Ramos (cell line): ENCODE results near the gene DPP9.

Experiments used
- in situ Hi-C: fragments of 300-500 bp; cut with MboI; formaldehyde crosslinking; loops from one replicate; pipeline ENCODE4 v1.14.3; 2022; ENCODE audit warnings: low sequenced_read_pairs; ENCODE audit not compliant: unreplicated experiment

DPP9 gene

DNA sequence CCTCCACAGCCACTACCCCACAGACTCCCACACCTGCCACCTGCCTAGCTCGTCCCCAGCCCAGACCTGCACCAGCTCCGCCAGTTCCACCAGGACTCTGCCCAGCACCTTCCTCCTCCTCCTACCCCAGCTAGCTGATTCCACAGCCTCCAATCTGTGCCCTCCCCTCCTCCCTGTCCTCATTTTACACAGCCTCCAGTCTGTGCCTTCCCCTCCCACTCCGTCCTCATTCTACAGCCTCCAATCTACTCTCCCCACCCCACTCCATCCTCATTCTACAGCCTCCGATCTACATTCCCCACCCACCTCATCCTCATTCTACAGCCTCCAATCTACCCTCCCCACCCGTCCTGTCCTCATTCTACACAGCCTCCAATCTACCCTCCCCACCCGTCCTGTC is 60.8 kb downstream of the DPP9 start:
- in situ Hi-C loops: no loop called here

DNA sequence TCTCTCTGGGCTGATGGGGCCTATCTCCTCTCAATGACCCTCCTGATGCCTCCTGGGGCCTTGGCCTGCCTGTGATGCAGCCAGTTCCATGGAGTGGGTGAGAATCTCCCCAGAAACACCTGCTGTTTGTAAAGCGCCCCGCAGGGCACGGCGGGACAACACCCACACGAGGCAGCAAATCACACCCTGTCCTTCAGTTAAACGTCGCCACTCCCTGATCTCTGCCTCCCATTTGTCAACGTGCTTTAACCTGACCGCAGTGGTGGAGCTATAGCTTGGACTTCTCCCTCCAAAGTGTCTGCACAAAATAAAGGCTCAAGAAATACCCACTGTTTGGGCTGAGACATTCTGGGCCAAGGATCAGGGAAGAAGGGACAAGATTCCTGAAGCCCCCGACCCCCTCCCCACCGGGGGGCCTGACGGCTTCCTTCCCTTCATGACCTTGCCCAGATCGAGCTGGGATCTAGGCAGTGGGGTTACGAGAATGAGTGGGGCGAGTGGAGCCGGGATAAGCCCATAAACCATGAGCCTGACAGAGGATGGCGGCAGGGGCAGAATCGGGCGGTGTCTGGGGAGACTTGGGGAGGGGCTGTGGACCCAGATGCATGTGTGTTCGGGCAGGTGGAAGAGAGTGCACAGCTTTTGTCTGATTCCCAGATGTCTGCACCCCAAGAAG is 61.5 kb downstream of the DPP9 start:
- in situ Hi-C loops: no loop called here

DNA sequence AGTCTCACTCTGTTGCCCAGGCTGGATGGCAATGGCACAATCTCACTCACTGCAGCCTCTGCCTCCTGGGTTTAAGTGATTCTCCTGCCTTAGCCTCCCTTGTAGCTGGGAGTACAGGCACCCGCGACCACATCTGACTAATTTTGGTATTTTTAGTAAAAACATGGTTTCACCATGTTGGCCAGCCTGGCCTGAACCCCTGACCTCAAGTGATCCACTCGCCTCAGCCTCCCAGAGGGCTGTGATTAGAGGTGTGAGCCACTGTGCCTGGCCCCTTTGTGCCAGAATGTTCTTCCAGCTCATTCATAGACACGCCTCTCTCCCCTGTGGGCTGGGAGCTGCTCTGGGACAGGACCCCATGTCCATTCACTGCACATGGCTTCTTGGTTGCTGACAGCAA is 62.6 kb downstream of the DPP9 start:
- in situ Hi-C loops: no loop called here

DNA sequence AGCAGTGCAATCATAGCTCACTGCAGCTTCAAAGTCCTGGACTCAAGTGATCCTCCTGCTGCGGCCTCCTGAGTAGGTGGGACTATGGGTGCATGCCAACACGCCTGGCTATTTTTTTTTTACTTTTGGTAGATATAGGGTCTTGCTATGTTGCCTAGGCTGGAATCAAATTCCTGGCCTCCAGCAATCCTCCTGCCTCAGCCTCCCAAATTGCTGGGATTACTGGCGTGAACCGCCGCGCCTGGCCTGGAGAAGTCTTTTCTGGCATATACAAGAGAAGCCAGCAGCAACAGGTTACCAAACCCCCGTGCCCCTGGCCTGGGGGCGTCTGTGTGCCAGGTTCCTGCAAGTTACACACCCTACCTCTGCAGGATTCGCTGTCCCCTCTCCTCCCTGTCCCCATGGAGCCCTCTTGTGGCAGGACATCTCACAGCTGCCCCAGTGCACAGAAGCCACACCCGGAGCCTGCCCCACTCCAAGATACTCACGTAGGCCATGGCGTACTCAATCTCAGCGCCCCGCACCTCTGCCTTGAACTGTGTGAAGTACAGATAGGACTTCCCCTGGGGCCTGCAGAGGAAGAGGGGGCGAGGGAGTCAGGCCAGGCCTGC is 63.4 kb downstream of the DPP9 start:
- in situ Hi-C loops: no loop called here

DNA sequence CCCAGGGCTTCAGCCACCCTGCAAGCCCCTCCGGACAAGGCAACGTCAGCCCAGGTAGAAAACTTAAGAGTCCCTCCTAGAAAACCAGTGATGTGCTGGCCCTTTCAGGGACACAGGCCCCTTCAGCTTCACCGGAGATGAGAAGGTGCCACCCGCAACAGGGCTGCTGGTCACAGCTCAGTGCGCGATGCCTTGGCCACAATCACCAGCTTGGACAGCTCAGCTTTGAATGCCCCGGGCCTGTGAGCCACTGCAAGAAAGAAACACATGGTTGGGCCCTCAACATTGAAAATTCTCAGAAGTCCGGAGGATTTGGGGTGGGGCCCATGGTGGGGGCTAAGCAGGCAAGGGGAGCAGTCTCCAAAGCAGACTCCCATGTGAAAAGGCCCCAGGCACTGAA is 65.8 kb downstream of the DPP9 start:
- in situ Hi-C loops: no loop called here

DNA sequence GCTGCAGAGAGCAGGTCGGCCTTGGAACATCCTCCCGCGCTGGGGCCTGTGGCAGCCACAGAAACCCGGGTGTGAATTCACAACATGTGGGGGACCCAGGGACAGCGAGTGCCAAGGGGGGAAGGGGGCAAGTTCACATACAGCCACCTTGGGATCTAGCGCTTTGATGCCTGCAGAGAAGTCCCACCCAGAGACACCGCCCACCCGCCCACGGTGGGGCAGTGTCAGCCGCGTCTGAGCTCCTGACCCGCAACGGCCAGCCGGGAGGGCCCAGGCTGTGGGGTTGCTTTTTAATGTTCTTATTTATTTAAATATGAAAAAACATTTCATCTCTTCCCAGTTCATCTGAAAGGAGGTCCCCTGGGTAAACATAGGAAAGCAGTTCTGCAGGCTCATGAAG is 66.4 kb downstream of the DPP9 start:
- in situ Hi-C loops: no loop called here

DNA sequence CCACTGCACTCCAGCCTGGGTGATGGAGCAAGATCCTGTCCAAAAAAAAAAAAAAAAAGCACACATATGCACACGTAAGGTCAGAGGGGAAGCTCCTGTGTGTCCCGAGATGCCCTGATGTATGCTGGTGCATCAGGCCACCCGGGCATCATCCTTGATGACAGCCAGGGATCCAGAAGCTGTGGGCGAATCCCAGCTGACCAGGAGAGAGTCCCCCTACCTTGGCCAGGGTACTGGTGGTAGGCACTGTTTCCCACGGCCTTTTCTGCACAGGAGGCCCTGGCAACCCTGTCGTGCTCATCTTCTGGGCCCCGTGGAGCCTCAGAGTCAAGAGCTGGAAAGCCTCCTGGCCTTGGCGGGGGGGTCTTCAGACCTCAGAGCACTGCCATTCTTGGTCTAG is 67.5 kb downstream of the DPP9 start:
- in situ Hi-C loops: no loop called here

DNA sequence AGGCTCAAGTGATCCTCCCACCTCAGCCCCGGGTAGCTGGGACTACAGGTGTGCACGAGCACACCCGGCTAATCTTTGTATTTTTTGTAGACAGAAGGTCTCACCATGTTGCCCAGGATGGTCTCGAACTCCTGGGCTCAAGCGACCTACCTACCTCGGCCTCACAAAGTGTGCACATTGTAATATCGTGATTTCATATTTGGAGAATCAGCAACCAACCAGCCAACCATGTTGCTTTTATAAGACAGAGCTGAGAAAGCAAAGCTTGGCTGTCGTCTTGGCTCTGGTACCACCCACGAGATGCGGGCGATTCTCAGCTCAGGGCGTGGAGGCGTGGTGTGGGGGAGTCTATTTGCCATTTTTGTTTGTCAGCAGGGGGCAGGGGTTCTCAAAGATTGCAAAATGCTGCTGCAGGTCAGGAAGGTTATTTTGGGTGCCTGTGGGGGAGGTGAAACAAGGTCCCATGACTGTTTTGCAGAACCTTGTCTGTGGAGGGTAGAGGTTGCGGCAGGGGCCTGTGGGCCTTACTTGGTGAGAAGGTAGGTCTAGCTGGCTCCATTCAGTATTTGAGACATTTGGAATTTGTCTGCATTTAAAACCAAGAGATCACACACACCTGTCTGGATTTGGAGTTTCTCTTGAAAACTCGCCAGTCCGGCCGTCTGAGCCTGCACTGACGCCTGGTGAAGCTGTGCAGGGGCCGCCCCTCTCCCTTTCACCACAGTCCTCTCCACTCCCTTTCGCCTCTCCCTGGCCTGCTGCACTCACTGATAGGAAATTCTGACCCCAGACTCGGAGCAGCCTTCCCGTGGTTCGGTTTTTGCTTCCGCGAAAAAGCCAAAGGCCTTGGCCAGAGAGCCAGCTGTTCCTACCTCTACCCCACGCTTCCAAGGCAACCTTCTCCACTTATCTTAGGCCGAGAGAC is 68.9 kb downstream of the DPP9 start:
- in situ Hi-C loops: no loop called here

DNA sequence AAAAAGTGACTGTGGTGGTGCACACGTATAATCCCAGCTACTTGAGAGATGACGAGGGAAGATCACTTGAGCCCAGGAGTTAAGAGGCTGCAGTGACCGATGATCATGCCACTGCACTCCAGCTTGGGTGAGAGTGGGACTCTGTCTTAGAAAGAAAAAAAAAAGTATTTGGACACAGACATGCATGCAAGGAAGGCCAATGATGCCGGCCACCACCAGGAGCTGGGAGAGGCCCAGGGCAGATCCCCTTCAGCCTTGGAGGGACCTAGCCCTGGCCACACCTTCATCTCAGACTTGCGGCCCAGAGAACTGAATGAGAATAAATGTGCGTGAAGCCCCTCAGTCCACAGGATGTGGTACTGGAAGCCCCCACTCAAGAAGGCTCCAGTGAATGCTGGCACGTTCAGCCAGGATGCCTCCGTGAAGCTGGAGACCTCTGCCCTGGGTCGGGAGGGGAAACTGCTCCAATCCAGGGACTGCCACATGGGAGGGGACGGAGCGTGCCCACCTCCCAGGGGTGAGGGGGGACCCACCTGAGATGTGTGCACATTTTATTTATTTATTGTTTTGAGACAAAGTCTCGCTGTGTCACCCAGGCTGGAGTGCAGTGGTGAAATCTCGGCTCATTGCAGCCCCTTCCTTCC is 69.7 kb downstream of the DPP9 start:
- in situ Hi-C loops: no loop called here

DNA sequence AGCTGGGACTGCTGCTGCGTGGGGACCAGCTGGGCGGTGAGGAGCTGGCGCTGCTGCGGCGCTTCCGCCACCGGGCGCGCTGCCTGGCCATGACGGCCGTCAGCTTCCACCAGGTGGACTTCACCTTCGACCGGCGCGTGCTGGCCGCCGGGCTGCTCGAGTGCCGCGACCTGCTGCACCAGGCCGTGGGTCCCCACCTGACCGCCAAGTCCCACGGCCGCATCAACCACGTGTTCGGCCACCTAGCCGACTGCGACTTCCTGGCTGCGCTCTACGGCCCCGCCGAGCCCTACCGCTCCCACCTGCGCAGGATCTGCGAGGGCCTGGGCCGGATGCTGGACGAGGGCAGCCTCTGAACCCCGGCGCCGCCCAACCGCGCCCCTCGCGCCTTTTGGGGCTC is 71.6 kb downstream of the DPP9 start:
- in situ Hi-C loops: no loop called here

DNA sequence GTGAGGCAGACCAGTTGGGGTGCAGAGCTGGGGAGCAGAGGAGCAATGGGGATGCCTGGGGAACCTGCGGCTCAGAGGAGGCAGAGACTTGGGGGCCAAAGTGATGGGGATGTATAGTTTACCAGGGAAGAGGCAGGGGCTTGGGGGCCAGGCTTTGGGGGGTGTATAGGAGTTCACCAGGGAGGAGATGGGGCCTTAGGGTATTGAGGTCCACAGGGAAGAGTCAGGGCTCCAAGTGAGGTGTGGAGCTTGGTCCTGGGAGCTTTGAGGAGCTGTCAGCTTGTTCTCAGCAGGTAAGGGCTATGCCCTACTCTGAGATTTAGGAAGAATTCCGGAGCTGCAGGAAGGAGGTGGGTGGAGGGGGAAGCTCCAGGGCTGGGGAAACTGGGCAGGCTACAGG is 73.5 kb downstream of the DPP9 start:
- in situ Hi-C loops: no loop called here

DNA sequence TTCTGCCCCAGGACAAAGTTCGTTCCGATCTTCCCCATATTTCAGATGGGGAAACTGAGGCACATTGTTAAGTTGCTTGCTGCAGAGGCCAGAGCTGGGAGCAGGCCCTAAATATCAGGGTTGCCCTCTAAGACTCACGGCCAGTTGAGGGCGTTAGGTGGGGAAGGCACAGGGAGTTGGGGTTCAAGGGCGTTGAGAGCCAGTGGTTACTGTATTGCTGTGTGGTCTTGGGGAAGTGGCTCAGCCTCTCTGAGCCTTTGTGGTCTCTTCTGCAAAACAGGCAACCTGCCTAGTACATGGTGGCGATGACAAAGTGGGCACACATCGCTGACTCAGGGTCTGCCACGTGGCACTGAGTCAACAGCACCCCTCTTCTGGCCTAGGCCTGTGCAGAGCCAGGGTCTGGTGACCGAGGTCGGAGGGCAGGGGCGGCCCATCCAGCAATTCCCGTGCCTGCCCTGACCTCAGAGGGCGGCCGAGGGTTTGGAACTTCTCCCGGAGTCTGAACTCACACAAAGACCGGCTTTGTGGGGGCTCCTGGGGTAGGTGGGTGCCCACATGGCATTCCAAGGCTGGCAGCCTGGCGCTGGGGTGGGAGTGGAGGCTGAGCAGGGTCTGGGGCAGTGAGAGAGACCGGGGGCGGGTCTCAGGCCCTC is 74.1 kb downstream of the DPP9 start:
- in situ Hi-C loops: no loop called here

DNA sequence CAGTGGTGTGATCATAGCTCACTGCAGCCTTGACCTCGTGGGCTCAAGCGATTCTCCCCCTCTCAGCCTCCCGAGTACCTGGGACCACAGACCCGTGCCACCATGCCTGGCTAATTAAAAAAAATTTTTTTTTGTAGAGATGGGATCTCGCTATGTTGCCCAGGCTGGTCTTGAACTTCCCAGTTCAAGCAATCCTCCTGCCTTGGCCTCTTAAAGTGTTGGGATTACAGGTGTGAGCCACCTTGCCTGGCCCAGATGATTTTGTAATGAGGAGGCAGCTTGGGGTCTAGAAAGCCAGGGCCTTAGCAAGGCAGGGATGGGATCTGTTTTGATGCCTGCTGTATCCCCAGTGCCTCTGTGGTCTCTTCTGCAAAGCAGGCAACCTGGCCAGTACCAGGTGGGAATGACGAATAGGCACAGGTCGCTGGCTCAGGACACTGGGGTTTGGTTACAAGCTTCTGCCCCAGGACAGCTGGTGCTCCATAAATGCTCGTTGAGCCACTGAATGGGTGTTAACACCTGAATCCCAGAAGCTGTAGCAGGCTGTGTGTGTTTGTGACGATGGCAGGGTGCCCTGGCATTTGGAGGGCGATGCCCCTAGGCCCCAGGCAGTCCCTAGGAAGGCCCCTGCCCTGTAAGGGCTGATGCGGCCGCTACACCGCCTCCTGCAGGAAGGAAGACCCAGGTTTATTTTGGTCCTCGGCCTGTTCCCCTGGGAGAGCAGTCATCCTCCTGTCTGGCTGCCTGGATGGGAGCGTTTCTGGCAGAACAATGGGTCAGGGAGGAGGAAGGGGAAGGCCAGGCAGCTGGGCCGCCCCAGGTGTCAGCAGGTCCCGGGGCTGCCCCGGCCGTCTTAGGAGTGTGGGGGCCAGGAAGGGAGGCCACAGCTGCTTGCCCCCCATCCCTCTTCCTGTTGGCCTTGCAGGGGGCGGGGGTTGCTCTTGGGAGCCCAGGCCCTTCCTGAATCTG is 75.7 kb downstream of the DPP9 start:
- in situ Hi-C loops: no loop called here

DNA sequence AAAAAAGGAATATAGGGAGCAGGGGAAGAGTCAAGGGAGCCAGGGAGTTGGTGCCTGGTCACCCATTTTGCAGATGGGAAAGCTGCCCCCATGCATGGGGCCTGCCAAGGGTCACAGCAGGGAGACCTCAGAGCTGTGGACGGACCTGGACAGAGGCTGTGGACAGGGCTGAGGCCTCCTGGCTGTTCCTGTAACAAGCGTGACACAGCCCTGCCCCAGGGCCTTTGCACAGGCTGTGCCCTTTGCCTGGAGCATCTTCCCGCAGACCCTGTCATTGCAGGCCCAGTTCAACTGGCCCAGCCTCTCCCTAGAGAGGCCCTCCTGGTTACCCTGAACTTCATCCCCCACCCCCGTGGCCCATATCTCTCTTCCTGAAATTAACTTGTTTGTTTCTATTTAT is 77.9 kb downstream of the DPP9 start:
- in situ Hi-C loops: no loop called here

DNA sequence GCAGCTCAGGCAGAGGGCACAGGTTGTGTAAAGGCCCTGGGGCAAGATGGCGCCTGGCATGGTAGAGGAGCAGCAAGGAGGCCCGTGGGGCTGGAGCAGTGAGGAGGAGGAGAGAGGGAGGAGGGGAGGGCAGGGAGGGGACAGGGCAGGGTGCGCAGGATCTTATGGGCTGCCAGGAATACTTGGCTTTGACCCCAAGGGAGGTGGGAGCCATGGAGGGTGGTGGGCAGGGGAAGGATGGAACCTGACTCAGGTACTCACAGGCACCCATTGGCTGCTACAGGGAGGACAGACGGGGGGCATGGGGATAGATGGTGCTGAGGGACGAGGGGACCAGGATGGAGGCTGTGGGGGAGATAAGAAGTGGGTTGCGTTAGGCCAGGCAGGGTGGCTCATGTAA is 81.0 kb downstream of the DPP9 start:
- in situ Hi-C loops: no loop called here

DNA sequence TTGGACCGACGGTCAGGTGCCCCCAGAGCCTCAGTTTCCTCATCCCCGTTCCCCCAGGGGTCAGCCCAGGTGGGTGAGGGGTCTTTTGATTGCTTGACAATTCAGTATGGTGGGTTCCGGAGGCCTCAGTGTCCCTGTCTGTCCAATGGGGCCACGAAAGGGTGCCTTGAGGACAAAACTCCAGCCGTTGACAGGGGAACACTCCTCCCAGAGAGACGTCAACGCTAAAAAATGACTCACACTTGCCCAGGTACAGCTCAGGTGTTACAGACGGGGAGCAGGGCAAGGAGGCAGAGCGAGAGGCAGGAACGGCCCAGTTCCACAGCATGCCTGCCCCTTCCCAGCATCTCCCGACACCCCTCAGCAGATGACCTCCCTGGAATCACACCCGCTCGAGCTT is 82.5 kb downstream of the DPP9 start:
- in situ Hi-C loops: no loop called here

DNA sequence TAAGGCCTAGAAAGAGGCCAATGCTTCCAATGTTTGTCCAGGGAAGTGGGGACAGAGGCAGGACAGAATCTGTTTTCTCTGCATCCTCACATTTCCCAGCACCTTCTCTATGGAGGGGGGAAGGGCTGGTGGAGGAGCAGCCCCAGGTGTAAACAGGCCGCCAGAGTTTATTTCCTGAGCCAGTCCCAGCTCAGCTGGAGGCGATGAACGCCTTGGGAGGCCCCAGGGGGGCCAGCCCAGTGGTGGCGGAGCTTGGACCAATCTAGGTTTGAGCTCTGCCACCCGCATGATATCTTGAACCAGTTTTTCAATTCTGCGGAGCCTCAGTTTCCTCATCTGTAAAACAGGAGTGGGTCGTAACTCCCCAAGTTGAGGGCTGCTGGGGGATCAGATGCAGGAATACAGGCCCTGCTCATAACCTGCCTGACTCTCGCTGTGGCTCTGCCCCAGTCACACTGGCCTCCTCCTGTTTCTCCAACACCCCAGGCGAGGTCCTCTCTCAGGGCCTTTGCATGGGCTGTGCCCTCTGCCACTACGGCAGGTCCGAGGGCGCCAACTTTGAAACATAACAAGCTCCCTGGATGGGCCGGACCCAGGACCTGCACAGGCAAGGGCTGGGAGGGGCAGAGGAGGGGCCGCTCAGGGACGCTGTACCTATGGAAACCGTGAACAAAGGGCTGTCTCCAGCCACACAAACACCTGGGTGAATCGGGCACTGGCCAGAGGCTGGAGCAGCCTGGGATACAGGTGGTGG is 83.2 kb downstream of the DPP9 start:
- in situ Hi-C loops: no loop called here

DNA sequence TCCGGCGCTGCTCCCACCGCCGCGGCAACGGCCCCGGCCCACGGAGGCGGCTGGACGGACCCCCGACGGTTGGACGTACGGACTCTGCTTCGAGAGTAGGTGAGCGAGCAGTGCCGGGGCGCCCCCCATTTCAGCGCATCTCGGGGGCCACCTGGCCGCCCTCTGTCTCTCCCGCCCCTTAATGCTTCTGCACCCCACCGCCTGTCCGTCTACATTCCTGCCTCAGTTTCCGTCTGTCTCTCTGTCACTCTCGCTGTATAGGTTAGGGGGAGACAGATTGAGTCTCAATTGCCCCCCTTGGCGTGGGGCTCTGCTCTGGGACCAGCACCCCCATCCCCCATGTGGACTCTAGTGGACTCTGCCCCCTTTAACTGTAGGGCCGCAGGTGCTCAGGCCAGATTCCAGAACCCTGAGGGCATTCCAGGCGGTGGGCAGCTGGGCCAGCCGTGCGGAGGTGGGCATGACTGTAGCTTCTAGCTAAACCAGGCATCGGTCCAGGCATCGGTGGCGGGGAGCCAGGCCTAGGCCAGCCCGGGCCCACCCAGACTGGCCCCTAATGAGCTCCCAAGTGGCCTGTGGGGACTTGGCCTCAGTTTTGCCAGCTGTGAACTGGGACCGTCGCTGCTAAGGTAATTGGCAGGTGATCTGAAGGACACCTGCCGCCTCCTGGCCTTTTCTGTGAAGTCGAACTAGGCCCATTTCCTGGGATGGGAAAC is 84.0 kb downstream of the DPP9 start:
- in situ Hi-C loops: no loop called here
